D721Med (cell line): ENCODE data around the gene ACSL5.

Experiments used
- DNase-seq: peaks from one replicate; pipeline ENCODE4 v3.0.0; 2011; ENCODE audit warnings: low spot score; ENCODE audit not compliant: insufficient read length
- FAIRE-seq: peaks from 2 replicates; lab custom pipeline; 2011; peaks lifted over from hg19 to GRCh38; lab: Jason Lieb, UNC
- CTCF ChIP-seq: IDR thresholded peaks from 2 replicates; pipeline ENCODE4 v1.5.1; 2012; ENCODE audit warnings: mild to moderate bottlenecking, control low read depth; ENCODE audit not compliant: insufficient read depth; ENCODE audit errors: missing control alignments

ACSL5 gene

GRCh38 chr10:112438356-112438755, 64.4 kb downstream of the ACSL5 start:
- TF ChIP-seq CTCF: no peak
- FAIRE-seq: no peak
- DNase-seq: no peak

GRCh38 chr10:112441520-112441919, 67.6 kb downstream of the ACSL5 start:
- no peak for FAIRE-seq
- DNase-seq: no peak
- no peak for TF ChIP-seq CTCF

- TF ChIP-seq CTCF: no peak
- DNase-seq: no peak
- no peak for FAIRE-seq
Observed at GRCh38 chr10:112442063-112442462, 68.1 kb downstream of the ACSL5 start.

- FAIRE-seq: no peak
- DNase-seq: no peak
- TF ChIP-seq CTCF: no peak
Observed at GRCh38 chr10:112446055-112446854, 72.3 kb downstream of the ACSL5 start.

GRCh38 chr10:112446855-112447619, 73.1 kb downstream of the ACSL5 start, which contains the start of the genes VTI1A and ZDHHC6:
Gene VTI1A (plus strand): TSS chr10:112447215. CDS start chr10:112447374, 159 bp downstream.
Gene ZDHHC6 (minus strand): TSS chr10:112446914. CDS start chr10:112445436, 1,478 bp downstream.
- FAIRE-seq: no peak

GRCh38 chr10:112447620-112447928, 73.7 kb downstream of the ACSL5 start:
- no peak for FAIRE-seq
- no peak for DNase-seq

More at GRCh38 chr10:112446855-112447619, 73.1 kb downstream of the ACSL5 start, which contains the start of the genes VTI1A and ZDHHC6:
- peak; percentile 7 for TF ChIP-seq CTCF
- peak; percentile 16 for DNase-seq

More at GRCh38 chr10:112447620-112447928, 73.7 kb downstream of the ACSL5 start:
- no peak for TF ChIP-seq CTCF
